ENCODE data around the gene CATSPER3.
"Not testable (repeated sequence)": the region's sequence is repeated elsewhere in the genome, so short reads cannot be mapped to it uniquely, and the experiment has no call there.

GRCh38 chr5:134998068-134998467, 30.4 kb downstream of the CATSPER3 start:
- TF ChIP-seq CTCF, POLR2A, POLR2AphosphoS5, EP300 (IDR thresholded peaks at IDR 0.05): not testable (repeated sequence)
